Activated CD8-positive, alpha-beta T cell treated with anti-CD3 and anti-CD28 coated beads for 36 hours (primary cell): ENCODE results near the gene CFAP97D2. TPM values are rescaled to one million over a fixed set of nuclear protein-coding genes. Genes with fewer than 3 reads are reported as not detected.
"Not testable (repeated sequence)": the region's sequence is repeated elsewhere in the genome, so short reads cannot be mapped to it uniquely, and the experiment has no call there.

ENCODE experiments used
- ATAC-seq: fragments of 200-7000 bp; cut with Tn5 transposase; one replicate; pipeline ENCODE4 v1.10.0; 2021; ENCODE audit warnings: mild to moderate bottlenecking, moderate library complexity
- CTCF ChIA-PET: fragments of 350-600 bp; sonication (Branson Sonifier 250); formaldehyde crosslinking; loops from one replicate; lab custom pipeline; 2021; ENCODE audit warnings: antibody characterized with exemption; lab: Charles Lee
- POLR2A ChIA-PET: fragments of 350-600 bp; sonication (Branson Sonifier 250); formaldehyde crosslinking; loops from one replicate; lab custom pipeline; 2021; ENCODE audit warnings: antibody characterized with exemption; lab: Charles Lee
- DNase-seq: peaks from one replicate; pipeline ENCODE4 v3.0.0-alpha.2; 2020
- H3K27ac Mint-ChIP-seq: one replicate; pipeline ENCODE4 v1.8.0; 2021; ENCODE audit warnings: mild to moderate bottlenecking, mixed read lengths
- H3K27me3 Mint-ChIP-seq: one replicate; pipeline ENCODE4 v1.8.0; 2021; ENCODE audit warnings: mixed read lengths
- H3K36me3 Mint-ChIP-seq: one replicate; pipeline ENCODE4 v1.8.0; 2021; ENCODE audit warnings: low read depth, mixed read lengths
- H3K4me1 Mint-ChIP-seq: one replicate; pipeline ENCODE4 v1.8.0; 2021; ENCODE audit warnings: low read depth, mixed read lengths
- H3K4me3 Mint-ChIP-seq: one replicate; pipeline ENCODE4 v1.8.0; 2021; ENCODE audit warnings: mild to moderate bottlenecking, moderate library complexity, mixed read lengths
- H3K9me3 Mint-ChIP-seq: one replicate; pipeline ENCODE4 v1.8.0; 2021; ENCODE audit warnings: mixed read lengths
- intact Hi-C: fragments of 100-400 bp; cut with micrococcal nuclease; formaldehyde crosslinking; loops from one replicate; pipeline ENCODE4 v1.10.0; 2022
- total RNA-seq, 2 experiments: library from RNA; stranded (reverse); gene quantifications; one replicate each; pipeline ENCODE4 v1.2.3, GENCODE V29; 2021
- TF ChIP-seq, protein P1 (sequence below): fragments of 200-600 bp; IDR thresholded peaks from one replicate; pipeline ENCODE4 v1.8.0; 2022; ENCODE audit warnings: antibody characterized with exemption, mild to moderate bottlenecking

Gene CFAP97D2
- total RNA-seq, 2 experiments from 2014 or later, result not detected

DNA sequence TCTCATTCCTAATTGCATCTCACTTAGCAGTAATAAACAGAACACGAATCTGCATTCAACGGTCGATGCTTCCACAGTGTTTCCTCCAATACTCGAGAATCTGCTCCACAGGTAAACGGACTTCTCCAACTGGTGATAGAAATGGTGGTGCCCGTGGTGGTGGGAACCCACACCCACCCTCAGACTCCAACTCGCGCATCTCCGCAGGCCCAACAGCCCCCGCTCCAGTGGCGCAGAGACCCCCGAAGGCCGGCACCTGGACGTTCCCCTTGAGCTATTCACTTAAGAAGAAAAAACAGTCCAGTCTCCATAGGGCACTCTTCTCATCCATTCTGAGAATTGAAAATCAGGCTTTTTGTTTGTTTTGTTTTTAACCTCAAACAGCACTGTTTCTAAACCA lies 32.9 kb upstream of the CFAP97D2 start:
- Mint-ChIP-seq H3K27ac (peak overlapping the region; percentile 70), H3K9me3 (no peaks in the 10 kb centered on the region), H3K36me3 (no peaks in the 10 kb centered on the region), H3K4me3 (no peak overlapping the region), H3K4me1 (peaks cover 62% of the 10 kb centered on the region), H3K27me3 (no peaks in the 10 kb centered on the region)
- intact Hi-C loops, result no loop called here
- TF ChIP-seq, protein P1, sequence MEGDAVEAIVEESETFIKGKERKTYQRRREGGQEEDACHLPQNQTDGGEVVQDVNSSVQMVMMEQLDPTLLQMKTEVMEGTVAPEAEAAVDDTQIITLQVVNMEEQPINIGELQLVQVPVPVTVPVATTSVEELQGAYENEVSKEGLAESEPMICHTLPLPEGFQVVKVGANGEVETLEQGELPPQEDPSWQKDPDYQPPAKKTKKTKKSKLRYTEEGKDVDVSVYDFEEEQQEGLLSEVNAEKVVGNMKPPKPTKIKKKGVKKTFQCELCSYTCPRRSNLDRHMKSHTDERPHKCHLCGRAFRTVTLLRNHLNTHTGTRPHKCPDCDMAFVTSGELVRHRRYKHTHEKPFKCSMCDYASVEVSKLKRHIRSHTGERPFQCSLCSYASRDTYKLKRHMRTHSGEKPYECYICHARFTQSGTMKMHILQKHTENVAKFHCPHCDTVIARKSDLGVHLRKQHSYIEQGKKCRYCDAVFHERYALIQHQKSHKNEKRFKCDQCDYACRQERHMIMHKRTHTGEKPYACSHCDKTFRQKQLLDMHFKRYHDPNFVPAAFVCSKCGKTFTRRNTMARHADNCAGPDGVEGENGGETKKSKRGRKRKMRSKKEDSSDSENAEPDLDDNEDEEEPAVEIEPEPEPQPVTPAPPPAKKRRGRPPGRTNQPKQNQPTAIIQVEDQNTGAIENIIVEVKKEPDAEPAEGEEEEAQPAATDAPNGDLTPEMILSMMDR, result no peak
- ChIA-PET POLR2A (interaction anchor here (0.9 to 5.4 kb wide), 4 partner anchors 15 to 25 kb away, joined by 3 to 50 read pairs (median 3); no protein-coding TSS in a partner anchor), CTCF (interaction anchor here (0.7 to 1.4 kb wide), 3 partner anchors 16 to 80 kb away, joined by 3 to 4 read pairs (median 3); no protein-coding TSS in a partner anchor)
- ATAC-seq (no peak), DNase-seq (no peak)

DNA sequence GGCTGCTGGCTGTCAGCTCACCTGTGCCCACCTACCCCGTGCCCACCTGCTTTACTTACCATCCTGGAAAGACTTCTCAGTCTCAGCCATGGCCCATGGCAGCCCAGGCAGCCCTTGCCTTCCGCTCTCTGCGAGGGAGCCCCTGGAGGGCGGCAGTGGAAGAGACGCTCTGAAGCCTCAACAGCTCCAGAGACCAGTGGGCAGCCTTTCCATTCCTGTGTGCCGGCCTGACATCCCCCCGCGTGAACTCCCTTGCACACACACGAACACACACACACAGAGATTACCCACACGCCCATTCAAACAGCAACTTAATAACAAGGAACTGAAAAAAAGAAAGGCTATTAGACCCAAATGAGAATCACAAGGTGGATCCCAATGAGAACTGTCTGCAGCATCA lies 32.4 kb upstream of the CFAP97D2 start:
- Mint-ChIP-seq H3K36me3 (no peaks in the 10 kb centered on the region), H3K4me3 (no peak overlapping the region), H3K27me3 (no peaks in the 10 kb centered on the region), H3K9me3 (no peaks in the 10 kb centered on the region), H3K4me1 (peaks cover 67% of the 10 kb centered on the region), H3K27ac (peak overlapping the region; percentile 70)
- ChIA-PET CTCF (interaction anchor here (0.7 to 1.4 kb wide), 4 partner anchors 16 to 79 kb away, joined by 3 to 4 read pairs (median 3); no protein-coding TSS in a partner anchor), POLR2A (interaction anchor here (0.9 to 5.4 kb wide), 4 partner anchors 14 to 26 kb away, joined by 3 to 50 read pairs (median 3); no protein-coding TSS in a partner anchor)
- no peak for DNase-seq
- intact Hi-C loops, result no loop called here
- TF ChIP-seq, protein P1, result no peak
- ATAC-seq, result no peak

DNA sequence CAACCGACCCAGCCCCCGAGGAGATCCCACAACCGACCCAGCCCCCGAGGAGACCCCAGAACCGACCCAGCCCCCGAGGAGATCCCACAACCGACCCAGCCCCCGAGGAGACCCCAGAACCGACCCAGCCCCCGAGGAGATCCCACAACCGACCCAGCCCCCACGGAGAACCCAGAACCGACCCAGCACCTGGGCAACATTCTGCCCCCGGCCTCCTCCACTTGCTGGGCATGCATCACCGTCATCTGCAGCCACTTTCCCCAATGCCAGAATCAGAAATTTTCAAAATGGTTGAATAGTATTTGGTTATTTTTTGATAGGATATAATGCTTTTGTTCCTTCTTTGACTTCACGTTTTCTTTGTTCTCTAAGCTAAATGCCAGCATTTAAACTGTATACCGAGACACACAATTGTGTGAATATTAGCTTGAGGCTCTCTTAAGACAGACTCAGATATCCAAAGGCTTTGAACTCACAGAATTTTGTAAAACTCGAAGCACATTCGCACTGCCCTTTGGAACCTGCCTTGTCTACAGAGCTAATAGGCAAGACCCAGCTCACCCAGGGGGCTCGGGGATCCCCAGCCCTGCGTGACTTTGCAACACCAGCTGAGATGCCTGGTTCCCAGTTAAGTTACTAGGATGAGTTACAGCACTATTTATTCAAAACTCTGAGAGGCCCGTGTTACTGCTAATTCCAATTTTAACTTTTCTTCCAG lies 31.1 kb upstream of the CFAP97D2 start:
- Mint-ChIP-seq H3K9me3 (no peaks in the 10 kb centered on the region), H3K36me3 (no peaks in the 10 kb centered on the region), H3K4me1 (peaks cover 77% of the 10 kb centered on the region), H3K27ac (peak overlapping the region; percentile 89), H3K27me3 (no peaks in the 10 kb centered on the region), H3K4me3 (peak overlapping the region; percentile 45)
- ATAC-seq (peak; percentile 32), DNase-seq (no peak)
- intact Hi-C loops, result loop anchor here (1.0 kb wide), 1 partner anchor 19 kb away; no protein-coding TSS in a partner anchor
- CTCF ChIA-PET, result interaction anchor here (0.7 to 1.5 kb wide), 3 partner anchors 10 to 81 kb away, joined by 3 to 4 read pairs (median 4); no protein-coding TSS in a partner anchor
- TF ChIP-seq, protein P1, result no peak
- POLR2A ChIA-PET, result interaction anchor here (0.7 to 1.5 kb wide), 13 partner anchors 12 to 83 kb away, joined by 3 to 11 read pairs (median 4); no protein-coding TSS in a partner anchor

DNA sequence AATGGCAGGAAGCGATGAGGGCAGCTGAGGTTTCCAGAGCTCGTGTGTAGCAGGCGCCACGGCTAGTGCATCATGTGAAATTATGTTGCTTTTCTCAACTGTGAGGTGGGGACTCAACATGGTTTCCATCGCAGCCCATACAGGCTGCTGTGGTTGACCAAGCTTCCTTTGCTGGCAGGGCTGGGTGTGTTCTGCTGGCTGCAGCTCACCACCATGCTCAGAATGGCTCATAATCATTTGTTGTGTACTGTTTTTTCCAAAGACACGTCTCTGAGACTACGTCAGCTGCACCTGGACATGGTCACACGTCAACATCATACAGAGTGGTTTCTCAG lies 30.6 kb upstream of the CFAP97D2 start:
- Mint-ChIP-seq H3K27ac (peak overlapping the region; percentile 89), H3K9me3 (peaks cover 2% of the 10 kb centered on the region), H3K4me1 (peaks cover 82% of the 10 kb centered on the region), H3K27me3 (no peaks in the 10 kb centered on the region), H3K36me3 (no peaks in the 10 kb centered on the region), H3K4me3 (peak overlapping the region; percentile 45)
- ChIA-PET POLR2A (interaction anchor here (0.7 to 1.5 kb wide), 13 partner anchors 13 to 83 kb away, joined by 3 to 11 read pairs (median 4); no protein-coding TSS in a partner anchor), CTCF (interaction anchor here (0.7 to 1.5 kb wide), 3 partner anchors 11 to 80 kb away, joined by 3 to 4 read pairs (median 4); no protein-coding TSS in a partner anchor)
- TF ChIP-seq, protein P1, result no peak
- peak; percentile 78 for ATAC-seq
- DNase-seq, result peak; percentile 93
- intact Hi-C loops, result loop anchor here (1.0 kb wide), 1 partner anchor 19 kb away; no protein-coding TSS in a partner anchor

DNA sequence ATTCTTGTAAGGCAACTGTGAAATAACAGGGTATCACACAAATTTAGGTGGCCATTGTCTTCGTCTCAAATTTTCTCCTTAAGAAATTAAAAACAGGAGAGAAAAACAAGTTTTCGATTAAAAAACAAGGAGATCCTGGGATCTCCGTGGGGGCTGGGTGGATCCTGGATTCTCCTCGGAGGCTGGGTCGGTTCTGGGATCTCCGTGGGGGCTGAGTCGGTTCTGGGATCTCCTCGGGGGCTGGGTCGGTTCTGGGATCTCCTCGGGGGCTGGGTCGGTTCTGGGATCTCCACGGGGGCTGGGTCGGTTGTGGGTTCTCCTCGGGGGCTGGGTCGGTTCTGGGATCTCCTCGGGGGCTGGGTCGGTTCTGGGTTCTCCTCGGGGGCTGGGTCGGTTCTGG lies 30.2 kb upstream of the CFAP97D2 start:
- H3K27me3 Mint-ChIP-seq, H3K36me3 Mint-ChIP-seq: not testable (repeated sequence)
- CTCF ChIA-PET, result interaction anchor here (1.4 to 1.5 kb wide), 2 partner anchors 77 to 80 kb away, joined by 4 read pairs; no protein-coding TSS in a partner anchor

More for the DNA sequence above, 30.2 kb upstream of the CFAP97D2 start:
- peaks cover 86% of the 10 kb centered on the region for H3K4me1 Mint-ChIP-seq
- H3K9me3 Mint-ChIP-seq, DNase-seq, ATAC-seq: not testable (repeated sequence)
- peak overlapping the region; percentile 45 for H3K4me3 Mint-ChIP-seq
- POLR2A ChIA-PET, result interaction anchor here (0.7 to 1.5 kb wide), 8 partner anchors 13 to 84 kb away, joined by 3 to 11 read pairs (median 4); no protein-coding TSS in a partner anchor
- H3K27ac Mint-ChIP-seq, result peak overlapping the region; percentile 89
- intact Hi-C loops, result loop anchor here (1.0 kb wide), 1 partner anchor 20 kb away; no protein-coding TSS in a partner anchor
